ENCODE data around the gene ATP2B1. TPM values are rescaled to one million over a fixed set of nuclear protein-coding genes. Genes with fewer than 3 reads are reported as not detected.

The ATP2B1 gene
- total and polyA plus RNA-seq, 2 donors (not counting 3 experiments of a cell fraction or from before 2014, with no cell fraction given), result 6.4 to 28.0 TPM

DNA sequence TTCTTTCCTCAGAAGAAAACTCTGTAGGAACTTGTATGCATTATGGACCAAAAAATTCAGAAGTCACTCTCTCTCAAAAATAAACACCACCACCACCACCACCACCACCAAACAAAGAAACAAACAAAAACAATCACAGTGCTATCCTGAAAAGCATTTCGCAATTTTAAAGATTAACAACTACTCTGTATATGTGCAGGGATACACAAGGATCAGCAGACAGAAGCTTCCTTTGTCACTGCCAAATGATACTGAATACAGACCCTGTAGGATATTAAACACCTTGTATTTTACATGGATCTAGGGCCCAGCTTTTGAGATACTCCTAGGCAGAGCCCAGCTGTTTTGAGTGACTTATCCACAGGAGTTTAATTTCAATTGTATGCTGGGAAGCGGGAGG, 31.7 kb downstream of the ATP2B1 start:
- Histone ChIP-seq H3K9me3 (replicated peaks; ENCODE audit: control insufficient read depth, insufficient read depth, low read length) (no peaks in the 10 kb centered on the region), H3K9me1 (replicated peaks; ENCODE audit: control insufficient read depth, extremely low read depth, insufficient read depth, low read length) (no peaks in the 10 kb centered on the region), H4K20me1 (replicated peaks; ENCODE audit: control insufficient read depth, extremely low read depth, insufficient read depth, low read length) (no peaks in the 10 kb centered on the region), H3K4me3 (replicated peaks in 1 of 3; ENCODE audit: insufficient read depth in 1 of 3, low read depth in 1 of 3, low read length in 3 of 3) (no peak overlapping the region), H3K27ac (ENCODE audit: insufficient read depth, low read depth, low read length) (no peak overlapping the region), H2AFZ (ENCODE audit: low read depth, low read length) (no peak overlapping the region), H3K4me1 (ENCODE audit: control insufficient read depth, extremely low read depth, insufficient read depth, low read length) (no peaks in the 10 kb centered on the region), H3K79me2 (ENCODE audit: control insufficient read depth, insufficient read depth, low read length) (peaks cover 3% of the 10 kb centered on the region), H3K27me3 (ENCODE audit: control insufficient read depth in 2 of 2, insufficient read depth in 2 of 2, low read length in 2 of 2) (no peaks in the 10 kb centered on the region), H3K9ac (replicated peaks; ENCODE audit: extremely low read depth, insufficient read depth, low read length) (no peak overlapping the region), H3K36me3 (ENCODE audit: control insufficient read depth in 2 of 2, extremely low read depth in 1 of 2, insufficient read depth in 2 of 2, low read length in 2 of 2) (no peaks in the 10 kb centered on the region), H3K4me2 (ENCODE audit: insufficient read depth, low read length) (no peak overlapping the region)
- TF ChIP-seq JUN (IDR thresholded peaks at IDR 0.05; ENCODE audit: borderline replicate concordance, insufficient read depth, insufficient read length, low read depth) (no peak), GATA2 (IDR thresholded peaks at IDR 0.05; ENCODE audit: insufficient read depth, insufficient read length, low read depth, low read length) (no peak), POLR2A (IDR thresholded peaks at IDR 0.05; ENCODE audit: low read depth, low read length) (no peak), POLR2AphosphoS5 (IDR thresholded peaks at IDR 0.05; ENCODE audit: insufficient read depth, low read depth, low read length) (no peak), FOS (IDR thresholded peaks at IDR 0.05; ENCODE audit: borderline replicate concordance, insufficient read depth, low read length) (no peak), MYC (IDR thresholded peaks at IDR 0.05; ENCODE audit: low read depth, low read length) (no peak), EZH2 (IDR thresholded peaks at IDR 0.05; ENCODE audit: borderline replicate concordance, low read depth, low read length, severe bottlenecking) (no peak)
- TF ChIP-seq, protein P1, sequence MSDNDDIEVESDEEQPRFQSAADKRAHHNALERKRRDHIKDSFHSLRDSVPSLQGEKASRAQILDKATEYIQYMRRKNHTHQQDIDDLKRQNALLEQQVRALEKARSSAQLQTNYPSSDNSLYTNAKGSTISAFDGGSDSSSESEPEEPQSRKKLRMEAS (IDR thresholded peaks at IDR 0.05; ENCODE audit: insufficient read depth, insufficient read length), result no peak
- TF ChIP-seq, protein P2, sequence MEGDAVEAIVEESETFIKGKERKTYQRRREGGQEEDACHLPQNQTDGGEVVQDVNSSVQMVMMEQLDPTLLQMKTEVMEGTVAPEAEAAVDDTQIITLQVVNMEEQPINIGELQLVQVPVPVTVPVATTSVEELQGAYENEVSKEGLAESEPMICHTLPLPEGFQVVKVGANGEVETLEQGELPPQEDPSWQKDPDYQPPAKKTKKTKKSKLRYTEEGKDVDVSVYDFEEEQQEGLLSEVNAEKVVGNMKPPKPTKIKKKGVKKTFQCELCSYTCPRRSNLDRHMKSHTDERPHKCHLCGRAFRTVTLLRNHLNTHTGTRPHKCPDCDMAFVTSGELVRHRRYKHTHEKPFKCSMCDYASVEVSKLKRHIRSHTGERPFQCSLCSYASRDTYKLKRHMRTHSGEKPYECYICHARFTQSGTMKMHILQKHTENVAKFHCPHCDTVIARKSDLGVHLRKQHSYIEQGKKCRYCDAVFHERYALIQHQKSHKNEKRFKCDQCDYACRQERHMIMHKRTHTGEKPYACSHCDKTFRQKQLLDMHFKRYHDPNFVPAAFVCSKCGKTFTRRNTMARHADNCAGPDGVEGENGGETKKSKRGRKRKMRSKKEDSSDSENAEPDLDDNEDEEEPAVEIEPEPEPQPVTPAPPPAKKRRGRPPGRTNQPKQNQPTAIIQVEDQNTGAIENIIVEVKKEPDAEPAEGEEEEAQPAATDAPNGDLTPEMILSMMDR (IDR thresholded peaks at IDR 0.05; ENCODE audit: extremely low read depth in 1 of 2, insufficient read depth in 1 of 2, low read depth in 1 of 2, low read length in 2 of 2), result no peak
- no peak for DNase-seq (ENCODE audit: low read depth, low spot score)
- BruUV-seq (replicated peaks), result no TSS peak
- FAIRE-seq, result no peak
- intact Hi-C loops (cut with micrococcal nuclease), result no loop called here
- ChIA-PET POLR2A (no interaction called here), CTCF (interaction anchor here (1.0 kb wide), 1 partner anchor 18 kb away, joined by 3 read pairs; no protein-coding TSS in a partner anchor)
- dilution Hi-C loops (cut with MboI; ENCODE audit: extremely low pct_ligation_motif_present, low sequenced_read_pairs), result no loop called here

All from endothelial cell of umbilical vein (primary cell).